Measurements from ENCODE around the gene RGS10. TPM values are rescaled to one million over a fixed set of nuclear protein-coding genes. Genes with fewer than 3 reads are reported as not detected.

RGS10 gene
- total RNA-seq, 1 experiment from 2014 or later, result 10.6 TPM

GRCh38 chr10:119535305-119535704, 7.2 kb downstream of the RGS10 start:
- H2BK5ac ChIP-seq (ENCODE audit: insufficient read length, low read length), result no peak overlapping the region
- H2BK120ac ChIP-seq (ENCODE audit: low read depth, low read length, poor library complexity, severe bottlenecking), result no peak overlapping the region
- H3K56ac ChIP-seq (ENCODE audit: insufficient read length, low read depth, low read length), result no peak overlapping the region
- no peaks in the 10 kb centered on the region for H3K9me3 ChIP-seq (ENCODE audit: control insufficient read depth, low read depth, low read length)
- no peak overlapping the region for H2AFZ ChIP-seq (ENCODE audit: low read length)
- Mint-ChIP-seq H3K4me3 (no peak overlapping the region), H3K27ac (no peak overlapping the region), H3K4me1 (peaks cover 6 to 7% of the 10 kb centered on the region in 2 experiments; a peak in 3 of 4 replicates), H3K36me3 (ENCODE audit: insufficient read depth in 1 of 3, low read depth in 3 of 3) (no peaks in the 10 kb centered on the region), H3K9me3 (no peaks in the 10 kb centered on the region), H3K27me3 (ENCODE audit: low read depth) (peaks cover 18% of the 10 kb centered on the region)
- H3K79me1 ChIP-seq (ENCODE audit: insufficient read depth, low read depth, low read length, poor library complexity, severe bottlenecking), result no peaks in the 10 kb centered on the region
- no peak for TF ChIP-seq CTCF (conservative IDR thresholded peaks at IDR 0.05)
- no peaks in the 10 kb centered on the region for H3K4me1 ChIP-seq (ENCODE audit: insufficient read depth, low read length)
- H4K5ac ChIP-seq (ENCODE audit: insufficient read length, low read depth, low read length), result no peak overlapping the region
- H3K14ac ChIP-seq (ENCODE audit: insufficient read depth, low read length), result no peak overlapping the region
- H2BK20ac ChIP-seq (ENCODE audit: low read depth, low read length, poor library complexity, severe bottlenecking), result no peak overlapping the region
- no peak overlapping the region for H2AK5ac ChIP-seq (ENCODE audit: insufficient read length, low read length)
- H3K79me2 ChIP-seq (ENCODE audit: insufficient read depth, low read length), result no peaks in the 10 kb centered on the region
- no peak overlapping the region for H3K9ac ChIP-seq (ENCODE audit: extremely low read depth, insufficient read length, low read length)
- H4K91ac ChIP-seq (ENCODE audit: insufficient read length, low read depth, low read length), result no peak overlapping the region
- H3T11ph ChIP-seq (ENCODE audit: low read length), result no peak overlapping the region
- H2BK15ac ChIP-seq (ENCODE audit: low read depth, low read length), result no peak overlapping the region
- H3K23me2 ChIP-seq (ENCODE audit: insufficient read length, low read depth, low read length, poor library complexity, severe bottlenecking), result no peaks in the 10 kb centered on the region
- H4K8ac ChIP-seq (replicated peaks; ENCODE audit: insufficient read length, low read depth, low read length), result no peak overlapping the region
- no peak overlapping the region for H3K4ac ChIP-seq (ENCODE audit: low read depth, low read length)
- H3K18ac ChIP-seq (ENCODE audit: insufficient read length, low read depth, low read length), result no peak overlapping the region
- H2BK12ac ChIP-seq (ENCODE audit: insufficient read length, low read depth, low read length), result no peak overlapping the region
- H3K4me2 ChIP-seq (ENCODE audit: insufficient read depth, insufficient read length, low read length), result no peak overlapping the region
- no peak overlapping the region for H3K27ac ChIP-seq (ENCODE audit: insufficient read length, low read depth, low read length)
- no peak for DNase-seq
- H3K27me3 ChIP-seq (ENCODE audit: insufficient read depth, low read length), result no peaks in the 10 kb centered on the region; the same call in 1 of the 2 replicates
- H4K20me1 ChIP-seq (ENCODE audit: control insufficient read depth, insufficient read depth, insufficient read length), result no peaks in the 10 kb centered on the region
- WGBS (ENCODE audit: extremely low coverage, insufficient read length, low lambda C conversion rate), result no CpG with 5 or more reads among the region's 3 CpGs
- no peak overlapping the region for H3K23ac ChIP-seq (ENCODE audit: insufficient read length, low read depth, low read length)
